Stimulated activated CD4-positive, alpha-beta T cell treated with anti-CD3 and anti-CD28 coated beads, Interleukin-12 subunit alpha, Interleukin-12 subunit beta, amount 100 ng/mL, for 24 hours (primary cell): Measurements from ENCODE around the gene CDH26.
"Not testable (repeated sequence)": the region's sequence is repeated elsewhere in the genome, so short reads cannot be mapped to it uniquely, and the experiment has no call there.

ENCODE experiments used
- DNase-seq, 2 experiments: peaks; one replicate each; pipeline ENCODE4 v3.0.0-alpha.2; 2020; ENCODE audit warnings: low read depth in 2 of 2

CDH26 gene

GRCh38 chr20:59940956-59941294, 17.3 kb upstream of the CDH26 start:
- no peak for DNase-seq

GRCh38 chr20:59942245-59942644, 16.0 kb upstream of the CDH26 start:
- no peak for DNase-seq

GRCh38 chr20:59944726-59945125, 13.5 kb upstream of the CDH26 start:
- no peak for DNase-seq

GRCh38 chr20:59945175-59945574, 13.0 kb upstream of the CDH26 start:
- no peak for DNase-seq

- no peak for DNase-seq
These were observed 12.5 kb upstream of the CDH26 start for GRCh38 chr20:59945731-59946130.

GRCh38 chr20:59947376-59947775, 10.8 kb upstream of the CDH26 start:
- DNase-seq, result no peak

GRCh38 chr20:59948212-59948611, 10.0 kb upstream of the CDH26 start:
- no peak for DNase-seq

- DNase-seq, result no peak
These were observed 9.1 kb upstream of the CDH26 start for GRCh38 chr20:59948828-59949720.

GRCh38 chr20:59949911-59950310, 8.3 kb upstream of the CDH26 start:
- DNase-seq, result no peak

- no peak for DNase-seq
These were observed 3.5 kb upstream of the CDH26 start for GRCh38 chr20:59954718-59955117.

- no peak for DNase-seq
These were observed 3.0 kb upstream of the CDH26 start for GRCh38 chr20:59955131-59955796.

GRCh38 chr20:59957568-59957967, 655 bp upstream of the CDH26 start:
- DNase-seq, result not testable (repeated sequence)

- no peak for DNase-seq
These were observed 403 bp downstream of the CDH26 start for GRCh38 chr20:59958626-59959025.

GRCh38 chr20:59961423-59961822, 3.2 kb downstream of the CDH26 start:
- no peak for DNase-seq

GRCh38 chr20:59962155-59962554, 3.9 kb downstream of the CDH26 start:
- DNase-seq, result no peak

GRCh38 chr20:59966428-59966827, 8.2 kb downstream of the CDH26 start:
- no peak for DNase-seq

- no peak for DNase-seq
These were observed 13.2 kb downstream of the CDH26 start for GRCh38 chr20:59971428-59971827.

GRCh38 chr20:59972037-59972801, 14.0 kb downstream of the CDH26 start:
- DNase-seq, result no peak

- DNase-seq, result no peak
These were observed 18.0 kb downstream of the CDH26 start for GRCh38 chr20:59976156-59976782.

GRCh38 chr20:59977086-59977485, 18.9 kb downstream of the CDH26 start:
- DNase-seq, result no peak

GRCh38 chr20:59983076-59983475, 24.9 kb downstream of the CDH26 start:
- DNase-seq, result no peak

- DNase-seq, result no peak
These were observed 26.3 kb downstream of the CDH26 start for GRCh38 chr20:59984541-59984940.
